ENCODE results near the gene LRMDA.
"Not testable (repeated sequence)": the region's sequence is repeated elsewhere in the genome, so short reads cannot be mapped to it uniquely, and the experiment has no call there.

Gene LRMDA

GRCh38 chr10:76138906-76139305, 707.5 kb downstream of the LRMDA start:
- in situ Hi-C loops (cut with HindIII; ENCODE audit: low sequenced_read_pairs) = no loop called here
- no peak for DNase-seq (ENCODE audit: low read depth)
- TF ChIP-seq CTCF (IDR thresholded peaks at IDR 0.05; ENCODE audit: low read depth, low read length, missing control alignments) = no peak
- H3K4me3 ChIP-seq (ENCODE audit: low read depth, low read length) = no peak overlapping the region

DNA sequence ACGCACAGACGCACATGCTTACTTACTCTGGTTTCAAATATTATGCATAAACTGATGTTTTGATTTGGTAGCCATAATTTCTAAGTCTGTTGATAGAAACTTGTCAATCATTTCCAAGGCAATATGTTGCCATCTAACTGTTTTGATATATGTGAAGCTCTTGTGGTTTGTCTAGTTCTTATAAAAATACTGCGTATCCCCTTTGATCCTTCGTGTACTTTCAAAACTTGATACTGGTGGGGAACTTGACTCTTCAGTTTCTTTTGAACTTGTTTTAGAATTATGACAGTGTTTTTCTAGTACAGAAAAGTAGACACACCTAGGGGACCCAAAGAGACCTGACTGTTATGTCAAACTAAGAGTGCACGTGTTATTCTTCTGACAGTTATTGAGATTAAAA, 708.0 kb downstream of the LRMDA start:
- no peak overlapping the region for H3K4me3 ChIP-seq (ENCODE audit: low read depth, low read length)
- in situ Hi-C loops (cut with HindIII; ENCODE audit: low sequenced_read_pairs) = no loop called here
- no peak for TF ChIP-seq CTCF (IDR thresholded peaks at IDR 0.05; ENCODE audit: low read depth, low read length, missing control alignments)
- no peak for DNase-seq (ENCODE audit: low read depth)

GRCh38 chr10:76141376-76141775, 710.0 kb downstream of the LRMDA start:
- no peak for TF ChIP-seq CTCF (IDR thresholded peaks at IDR 0.05; ENCODE audit: low read depth, low read length, missing control alignments)
- no peak overlapping the region for H3K4me3 ChIP-seq (ENCODE audit: low read depth, low read length)
- DNase-seq (ENCODE audit: low read depth) = no peak
- in situ Hi-C loops (cut with HindIII; ENCODE audit: low sequenced_read_pairs) = loop anchor here (5.0 kb wide), 1 partner anchor 51 kb away; no protein-coding TSS in a partner anchor

GRCh38 chr10:76148217-76148616, 716.8 kb downstream of the LRMDA start:
- DNase-seq (ENCODE audit: low read depth); H3K4me3 ChIP-seq (ENCODE audit: low read depth, low read length); in situ Hi-C loops (cut with HindIII; ENCODE audit: low sequenced_read_pairs): not testable (repeated sequence)

DNA sequence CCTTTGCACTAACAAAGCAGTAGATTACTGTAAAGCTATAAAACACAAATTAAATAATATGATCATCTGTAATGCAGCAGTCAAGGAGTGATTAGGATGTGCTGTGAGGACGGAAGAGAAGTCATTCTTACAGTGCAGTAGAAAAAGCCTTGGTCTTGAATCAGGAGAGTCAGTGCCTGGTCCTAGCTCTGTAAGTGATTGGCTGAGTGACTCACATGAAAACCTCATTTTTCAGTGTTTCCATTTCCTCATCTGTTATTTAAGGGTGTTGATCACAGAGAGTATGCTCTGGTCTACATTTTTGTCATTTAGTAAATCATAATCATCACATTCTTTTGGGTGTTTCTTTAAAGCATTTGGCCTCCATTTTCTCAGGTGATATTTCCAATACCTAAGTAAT, 717.8 kb downstream of the LRMDA start:
- in situ Hi-C loops (cut with HindIII; ENCODE audit: low sequenced_read_pairs) = no loop called here
- no peak overlapping the region for H3K4me3 ChIP-seq (ENCODE audit: low read depth, low read length)
- no peak for TF ChIP-seq CTCF (IDR thresholded peaks at IDR 0.05; ENCODE audit: low read depth, low read length, missing control alignments)
- DNase-seq (ENCODE audit: low read depth) = no peak

- no peak for TF ChIP-seq CTCF (IDR thresholded peaks at IDR 0.05; ENCODE audit: low read depth, low read length, missing control alignments)
- no peak overlapping the region for H3K4me3 ChIP-seq (ENCODE audit: low read depth, low read length)
- in situ Hi-C loops (cut with HindIII; ENCODE audit: low sequenced_read_pairs) = no loop called here
- DNase-seq (ENCODE audit: low read depth) = no peak
Measured at GRCh38 chr10:76149602-76150138, 718.2 kb downstream of the LRMDA start.

GRCh38 chr10:76150139-76150875, 718.9 kb downstream of the LRMDA start:
- TF ChIP-seq CTCF (IDR thresholded peaks at IDR 0.05; ENCODE audit: low read depth, low read length, missing control alignments) = no peak
- no peak overlapping the region for H3K4me3 ChIP-seq (ENCODE audit: low read depth, low read length)
- DNase-seq (ENCODE audit: low read depth) = peak; percentile 68
- in situ Hi-C loops (cut with HindIII; ENCODE audit: low sequenced_read_pairs) = no loop called here

Data from astrocyte of the cerebellum (primary cell).